Measurements from ENCODE around the gene TMEM163.
A peak's percentile ranks its signal among the peaks of the same experiment; 100 is the strongest.

Gene TMEM163

GRCh38 chr2:134470561-134471168 lies 248.1 kb downstream of the TMEM163 start:
- FAIRE-seq, result no peak

DNA sequence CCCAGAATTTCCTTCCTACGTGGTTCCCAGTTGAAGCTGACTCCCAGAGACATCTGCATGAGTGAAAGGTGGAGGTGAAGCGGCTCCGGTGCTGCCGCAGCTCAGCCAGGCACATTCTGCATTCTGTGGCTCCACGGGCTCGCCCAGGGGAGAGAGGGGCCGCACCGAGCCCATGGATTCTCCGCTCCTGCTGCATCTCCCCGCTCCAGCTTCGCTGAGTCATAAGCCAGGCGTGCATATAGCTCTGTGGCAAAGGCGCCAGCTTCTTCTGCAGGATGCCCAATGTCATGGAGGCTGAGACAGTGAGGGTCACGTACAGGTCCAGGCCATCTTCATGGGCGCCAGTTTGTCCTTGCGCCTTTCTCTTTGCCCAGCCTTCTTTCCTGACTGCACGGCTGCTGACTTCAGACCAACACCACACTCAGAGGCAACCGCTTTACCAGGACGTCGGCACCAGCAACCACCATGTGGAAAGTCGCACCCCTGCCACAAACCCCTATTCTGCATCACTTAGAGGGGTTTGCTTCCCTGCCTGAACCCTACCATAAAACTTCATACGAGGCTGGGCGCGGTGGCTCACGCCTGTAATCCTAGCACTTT lies 249.2 kb downstream of the TMEM163 start:
- no peak for FAIRE-seq

DNA sequence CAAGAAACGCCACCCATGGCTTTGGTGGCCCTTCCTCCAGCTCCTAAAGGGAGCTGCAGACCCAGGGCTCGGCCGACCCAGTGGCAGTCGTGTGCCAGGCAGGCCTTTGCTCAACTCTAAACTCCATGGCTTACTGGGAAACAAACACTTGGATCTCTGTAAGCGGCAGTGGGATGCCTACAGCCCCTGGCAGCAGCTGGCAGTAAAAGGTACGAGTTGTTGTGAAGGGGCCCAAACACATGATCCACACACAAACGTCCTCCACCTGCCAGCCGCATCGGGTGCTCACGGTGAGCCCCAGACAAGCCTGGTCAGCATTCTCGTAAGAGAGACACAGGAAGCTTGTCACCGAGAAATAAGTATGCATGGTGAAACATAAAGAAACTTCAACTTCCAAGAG lies 250.0 kb downstream of the TMEM163 start:
- FAIRE-seq, result no peak

DNA sequence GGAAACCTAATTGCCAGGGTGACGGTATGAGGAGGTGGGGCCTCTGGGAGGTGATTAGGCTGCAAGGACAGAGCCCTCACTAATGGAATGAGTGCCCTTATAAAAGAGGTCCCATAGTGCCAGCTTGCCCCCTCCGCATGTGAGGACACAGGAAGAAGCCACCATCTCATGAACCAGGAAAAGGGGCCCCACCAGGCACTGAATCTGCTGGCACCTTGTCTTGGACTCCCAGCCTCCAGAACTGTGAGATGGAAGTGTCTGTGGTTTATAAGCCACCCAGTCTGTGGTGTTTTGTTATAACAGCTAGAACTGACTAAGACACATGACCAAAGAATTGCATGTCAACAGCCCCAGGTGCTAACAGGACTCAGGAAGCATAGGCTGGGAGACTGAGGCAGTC lies 250.6 kb downstream of the TMEM163 start:
- no peak for FAIRE-seq

DNA sequence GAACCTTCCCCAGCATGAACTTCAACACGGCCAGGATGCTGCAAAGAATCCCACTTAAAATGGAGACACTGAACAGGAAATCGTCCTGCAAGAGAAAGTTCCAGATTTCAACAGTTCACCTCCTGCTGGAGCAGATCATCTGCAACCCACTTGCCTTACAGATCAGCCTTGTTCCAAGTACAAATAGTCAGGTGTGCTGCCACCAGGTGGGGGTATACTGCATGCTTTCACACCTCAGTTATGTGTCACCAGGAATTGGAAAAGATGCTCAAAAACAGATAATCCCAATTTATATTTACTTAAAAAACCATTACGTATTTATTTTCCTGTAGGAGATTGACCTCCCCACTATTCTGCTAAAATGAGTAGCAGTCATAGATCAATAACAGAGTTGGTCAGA lies 252.7 kb downstream of the TMEM163 start:
- FAIRE-seq, result peak; percentile 58

DNA sequence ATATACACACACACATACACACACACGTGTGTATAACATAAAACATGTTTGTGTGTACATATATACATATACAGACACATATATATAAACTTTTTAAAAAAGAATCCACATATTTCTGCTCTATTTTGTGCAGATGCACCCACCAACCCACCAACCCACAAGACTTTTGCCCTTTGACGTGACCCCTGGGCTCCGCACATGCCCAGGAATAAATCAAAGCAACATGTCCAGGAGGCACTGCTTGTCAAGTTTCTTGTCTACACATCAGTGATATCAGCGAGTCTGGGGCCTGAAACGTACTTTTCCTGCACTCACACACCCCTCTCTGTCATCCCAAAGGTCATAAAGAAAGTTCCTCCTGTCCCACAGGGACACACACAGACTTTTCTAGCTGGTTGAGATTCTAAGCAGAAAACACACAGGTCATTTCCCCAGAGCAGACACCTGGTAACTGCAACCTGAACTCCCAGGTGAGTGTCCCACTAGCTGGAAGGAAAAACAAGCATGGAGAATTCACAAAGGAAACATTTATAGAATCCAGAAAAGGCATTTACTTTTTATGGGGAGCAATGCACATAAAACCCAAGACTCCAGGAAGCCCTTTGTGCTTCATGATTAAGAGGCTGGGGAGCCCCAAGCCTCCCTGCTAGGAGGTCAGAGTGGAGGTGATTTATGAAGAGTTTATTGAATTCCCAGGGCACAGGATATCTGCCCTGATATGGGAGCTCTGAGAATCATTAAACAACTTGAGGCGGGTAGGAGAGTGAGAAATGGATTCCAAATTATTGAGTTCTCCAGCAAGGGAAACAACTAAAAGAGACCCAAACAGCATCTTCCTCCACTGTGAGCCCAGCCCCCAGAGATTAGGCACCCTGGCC lies 253.3 kb downstream of the TMEM163 start:
- FAIRE-seq, result no peak

DNA sequence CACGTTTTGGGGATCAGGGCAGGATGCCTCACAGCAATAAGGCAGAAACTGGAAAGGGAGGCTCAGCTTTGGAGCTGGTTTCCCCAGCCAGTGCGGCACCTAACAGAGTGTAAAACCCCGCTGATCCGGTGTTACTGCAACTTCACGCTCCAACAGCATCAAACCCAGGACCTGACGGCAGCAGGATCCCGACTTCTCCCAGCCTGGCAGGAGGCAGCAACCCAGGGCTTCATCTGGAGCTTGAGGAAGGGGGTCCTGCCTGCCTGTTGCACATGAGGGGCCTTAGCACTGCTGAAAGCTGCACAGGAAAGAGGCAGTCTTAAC lies 255.1 kb downstream of the TMEM163 start:
- FAIRE-seq, result no peak

DNA sequence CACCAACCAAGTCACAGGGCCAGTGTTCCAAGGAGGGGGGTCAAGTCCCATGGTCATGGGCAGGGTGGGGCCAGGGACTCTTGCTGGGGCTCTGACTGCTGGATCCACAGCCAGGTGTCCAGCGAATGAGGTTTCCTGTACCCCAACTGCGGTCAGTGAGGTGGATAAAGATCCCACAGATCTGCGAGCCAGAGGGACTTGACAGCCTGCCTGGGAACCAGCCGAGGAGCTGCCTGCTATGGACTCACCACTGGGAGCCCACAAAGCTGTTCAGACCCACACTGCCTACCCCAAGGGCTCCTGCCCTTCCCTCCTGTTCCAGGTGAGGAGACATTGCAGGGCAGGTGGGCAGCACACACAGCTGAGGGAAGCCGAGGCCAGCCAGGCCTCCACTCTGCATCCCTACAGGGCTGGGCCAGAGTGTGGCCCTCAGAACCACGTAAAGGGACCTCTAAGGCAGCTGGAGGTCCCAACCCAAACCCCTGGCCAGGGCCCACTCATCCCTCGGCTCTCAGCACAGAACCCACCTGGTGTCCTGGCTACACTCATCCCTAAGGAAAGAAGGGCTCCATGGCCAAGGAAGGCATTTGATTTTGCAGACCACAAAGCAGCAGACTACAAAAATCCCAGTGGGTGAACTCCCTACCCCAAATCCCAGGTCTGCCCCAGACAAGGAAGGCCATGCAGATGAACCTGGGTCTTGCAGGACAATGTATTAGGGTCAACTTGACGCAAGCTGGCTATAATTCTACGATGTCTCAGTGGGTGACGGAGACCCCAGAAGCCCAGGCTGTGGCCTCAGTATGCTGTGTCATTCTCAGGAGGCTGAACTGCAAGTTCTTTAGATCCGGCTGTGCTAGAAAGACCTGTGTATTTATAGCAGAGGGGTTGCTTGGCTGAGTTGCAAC lies 255.8 kb downstream of the TMEM163 start:
- FAIRE-seq, result no peak

DNA sequence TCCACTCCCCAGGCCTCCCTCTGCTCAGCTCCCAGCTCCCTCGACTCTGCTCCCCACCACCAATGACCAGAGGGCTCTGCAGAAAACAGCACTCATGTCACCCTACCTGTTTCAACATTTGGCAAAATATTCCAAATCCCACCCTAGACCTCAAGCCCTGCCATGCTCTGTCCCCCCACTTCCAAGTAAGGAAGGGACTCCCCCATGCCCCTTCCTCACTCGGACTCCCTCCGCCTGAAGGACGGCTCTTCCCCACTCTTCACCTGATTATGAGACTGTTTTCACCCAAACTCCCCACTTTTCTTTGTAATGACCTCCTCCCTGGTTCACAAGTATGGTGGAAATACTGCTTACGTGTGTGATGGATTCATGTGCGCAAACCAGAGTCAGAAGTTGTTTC lies 256.5 kb downstream of the TMEM163 start:
- FAIRE-seq, result no peak

DNA sequence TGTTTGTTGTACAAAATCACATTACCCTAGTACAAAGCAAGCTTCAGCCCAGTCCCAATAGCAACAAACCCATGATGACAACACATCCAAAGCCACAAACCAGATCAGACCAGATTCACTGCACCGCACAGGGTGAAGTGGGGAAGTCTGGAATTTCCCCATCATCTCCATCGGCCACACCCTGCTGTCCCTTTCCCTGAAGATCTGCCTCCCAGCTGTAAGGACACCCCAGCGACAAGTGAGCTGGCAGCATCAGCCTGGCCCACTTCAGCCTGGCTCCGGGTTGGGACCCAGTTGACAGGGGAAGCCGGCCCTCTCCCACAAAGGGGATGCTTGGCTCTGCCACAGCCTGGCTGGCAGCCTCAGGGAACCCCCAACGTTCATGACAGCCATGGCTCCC lies 257.3 kb downstream of the TMEM163 start:
- no peak for FAIRE-seq

GRCh38 chr2:134460583-134460998 lies 258.2 kb downstream of the TMEM163 start:
- no peak for FAIRE-seq

DNA sequence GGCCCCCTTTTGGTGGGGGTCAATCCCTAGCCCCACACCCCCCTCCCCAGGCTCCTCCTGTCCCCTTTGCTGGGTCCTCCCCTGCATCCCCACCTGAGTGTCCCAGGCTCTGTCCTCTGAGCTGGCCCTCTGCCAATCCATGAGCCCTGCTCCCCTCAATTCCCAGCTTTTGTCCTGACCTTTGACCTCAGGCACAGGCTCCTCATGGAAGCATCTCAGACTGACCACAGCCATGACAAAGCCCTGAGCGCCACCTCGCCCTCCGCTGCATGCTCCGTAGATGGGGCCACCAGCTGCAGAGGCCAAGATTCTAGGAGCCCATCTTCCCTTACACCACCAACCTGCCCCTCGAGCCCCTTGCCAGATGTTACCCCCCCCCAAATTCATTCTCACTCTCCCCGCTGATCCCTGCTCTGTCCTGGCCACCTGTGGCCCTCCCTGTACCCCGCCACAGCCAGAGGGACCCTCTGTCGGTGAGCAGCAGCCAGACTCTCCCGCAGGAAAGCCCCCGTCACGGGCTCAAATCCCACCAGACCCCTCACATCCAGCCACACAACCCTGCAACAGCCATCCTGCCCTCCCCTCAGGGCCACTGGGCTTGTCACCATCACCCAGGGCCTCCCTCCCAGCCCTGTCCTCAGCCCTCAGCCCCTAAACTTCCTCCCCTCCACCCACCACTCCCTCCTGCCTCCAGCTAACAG lies 258.9 kb downstream of the TMEM163 start:
- FAIRE-seq, result no peak

DNA sequence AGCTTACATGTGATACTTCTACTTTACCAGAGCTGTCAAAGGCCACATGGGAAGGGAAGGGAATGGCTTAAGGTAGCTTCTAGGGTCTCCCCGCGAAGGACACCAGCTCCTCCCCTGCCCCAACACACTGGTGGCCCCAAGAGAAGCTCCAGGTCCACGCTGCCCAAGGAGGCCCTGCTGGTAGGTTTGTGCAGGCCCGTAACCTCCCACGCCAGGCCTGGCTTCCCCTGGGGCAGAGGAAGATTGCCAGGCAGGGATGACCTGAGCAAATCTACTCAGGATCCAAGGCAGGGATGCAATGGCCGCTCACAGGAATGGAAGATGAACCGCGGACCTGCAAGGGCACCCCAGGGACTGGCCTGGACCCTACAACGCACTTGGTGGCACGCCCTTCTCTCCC lies 259.9 kb downstream of the TMEM163 start:
- FAIRE-seq, result no peak

DNA sequence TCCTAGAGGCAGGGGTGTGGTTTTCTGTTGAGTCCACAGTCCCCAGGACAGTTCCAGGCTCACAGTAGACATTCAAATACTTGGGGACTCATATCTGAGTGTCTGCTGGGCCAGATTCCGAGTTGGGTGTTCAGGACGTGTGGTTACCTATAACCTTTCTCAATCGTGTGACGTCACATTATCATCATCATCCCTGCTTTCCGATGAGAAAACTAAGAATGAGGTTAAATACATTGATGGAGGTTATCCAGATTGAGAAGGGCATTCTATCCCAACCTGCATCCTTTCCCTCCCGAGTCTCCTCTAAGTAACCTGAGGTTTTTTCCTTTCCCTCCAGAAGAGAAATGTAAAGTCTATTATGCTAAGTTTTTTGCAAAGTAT lies 260.3 kb downstream of the TMEM163 start:
- no peak for FAIRE-seq

- FAIRE-seq, result no peak
These were observed 260.9 kb downstream of the TMEM163 start for GRCh38 chr2:134457765-134458472.

DNA sequence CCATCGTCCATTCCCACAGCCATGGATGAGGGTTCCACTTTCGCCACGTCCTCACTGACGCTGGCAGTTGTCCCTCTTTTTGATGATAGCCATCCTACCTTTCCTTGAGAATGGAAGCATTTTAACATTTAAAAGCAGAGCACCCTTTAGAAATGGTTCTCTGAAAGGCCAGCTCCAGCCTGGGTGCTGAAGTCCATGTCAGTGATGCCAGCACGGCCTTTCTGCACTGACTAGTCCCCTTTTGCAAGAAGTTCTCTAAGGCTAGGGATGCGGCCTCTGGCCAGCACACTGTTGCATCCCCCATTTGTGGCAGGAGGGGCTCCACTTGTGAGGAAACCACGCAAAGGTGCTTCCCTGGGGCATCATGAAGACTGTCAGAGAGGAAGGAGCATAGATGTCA lies 261.4 kb downstream of the TMEM163 start:
- FAIRE-seq, result no peak

- no peak for FAIRE-seq
These were observed 263.4 kb downstream of the TMEM163 start for GRCh38 chr2:134455426-134455825.

DNA sequence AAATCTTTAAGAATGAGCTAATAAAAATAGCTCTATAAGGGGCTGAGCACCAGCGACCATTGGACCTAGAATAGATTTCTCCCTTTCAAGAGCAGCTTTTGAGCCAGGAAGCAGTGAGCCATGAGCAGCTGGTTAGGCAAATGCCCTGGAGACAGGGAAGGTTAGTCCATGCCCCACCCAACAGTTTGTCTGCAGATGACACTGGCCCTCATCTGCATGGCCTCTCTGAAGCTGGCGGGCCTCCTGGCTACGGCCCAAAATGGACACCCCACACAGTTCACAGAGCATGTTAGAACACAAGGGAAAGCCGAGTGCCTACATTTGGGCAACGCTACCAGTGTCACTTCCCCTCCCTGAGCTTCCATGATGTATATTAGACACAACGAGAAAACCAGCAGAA lies 263.9 kb downstream of the TMEM163 start:
- no peak for FAIRE-seq

- no peak for FAIRE-seq
These were observed 264.4 kb downstream of the TMEM163 start for GRCh38 chr2:134454426-134454825.

GRCh38 chr2:134453973-134454372 lies 264.8 kb downstream of the TMEM163 start:
- no peak for FAIRE-seq

- no peak for FAIRE-seq
These were observed 265.3 kb downstream of the TMEM163 start for GRCh38 chr2:134453476-134453875.

Measured in islet of Langerhans (tissue), 1 donor.